Measurements from ENCODE around the gene GDPGP1. TPM values are rescaled to one million over a fixed set of nuclear protein-coding genes. Genes with fewer than 3 reads are reported as not detected.

Gene GDPGP1
- polyA plus RNA-seq, 2 donors, result 2.1 to 2.2 TPM

- no peaks in the 10 kb centered on the region for H3K9me3 ChIP-seq (ENCODE audit: control insufficient read depth in 2 of 2, insufficient read depth in 1 of 2, low read depth in 1 of 2, low read length in 1 of 2)
- peaks cover 0 to 6% of the 10 kb centered on the region in 2 donors for H3K36me3 ChIP-seq (ENCODE audit: control insufficient read depth in 2 of 2, insufficient read depth in 2 of 2, low read length in 1 of 2)
- H3K4me1 ChIP-seq (ENCODE audit: control insufficient read depth in 2 of 2, insufficient read depth in 2 of 2, low read length in 1 of 2), result peaks cover 15 to 28% of the 10 kb centered on the region in 2 donors
- peak overlapping the region; percentile 93 to 96 for H3K27ac ChIP-seq (ENCODE audit: low read depth in 2 of 2, low read length in 1 of 2)
- WGBS, 2 donors, result 44 to 47% methylated on average over 3 of the region's 3 CpGs
- no peak overlapping the region for H3K4me3 ChIP-seq (ENCODE audit: low read depth in 1 of 2, low read length in 2 of 2)
- H3K27me3 ChIP-seq (ENCODE audit: control insufficient read depth in 1 of 2, insufficient read depth in 2 of 2, low read length in 2 of 2), result no peaks in the 10 kb centered on the region
Measured at GRCh38 chr15:90191344-90191687, 42.7 kb upstream of the GDPGP1 start.

DNA sequence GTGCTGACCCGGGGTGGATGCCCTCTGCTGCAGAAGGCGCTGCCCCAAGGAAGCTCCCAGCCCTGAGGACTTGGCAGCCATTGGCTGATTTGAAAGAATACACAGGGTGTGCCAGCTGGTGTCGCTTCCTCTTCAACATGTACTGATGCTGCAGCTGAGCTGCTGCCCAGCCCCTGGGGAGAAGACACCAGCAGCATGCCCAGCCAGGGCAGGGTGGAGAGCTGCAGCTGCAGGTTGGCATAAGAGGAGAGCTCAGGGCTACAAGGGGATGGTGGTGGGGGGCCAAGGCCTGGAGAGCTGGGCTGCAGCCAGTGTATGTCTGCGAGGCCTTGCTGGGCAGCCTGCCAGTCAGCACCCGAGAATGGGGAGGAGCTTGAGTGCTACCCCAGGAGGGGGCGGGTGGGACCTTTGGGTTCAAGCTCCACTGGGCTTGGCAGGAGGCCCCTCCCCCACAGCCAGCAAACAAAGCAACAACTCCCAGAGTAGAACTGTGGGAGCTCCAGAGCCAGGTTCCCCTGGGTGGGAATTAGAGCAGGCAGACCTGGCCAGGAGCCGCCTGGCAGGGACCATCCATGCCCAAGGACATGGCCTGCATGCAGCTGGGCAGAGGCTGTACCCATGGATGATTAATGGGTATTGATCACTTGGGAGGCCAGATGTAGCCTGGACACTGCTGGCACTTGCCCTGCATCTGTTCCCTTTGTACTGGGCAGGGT is 42.1 kb upstream of the GDPGP1 start:
- peaks cover 15 to 27% of the 10 kb centered on the region in 2 donors for H3K4me1 ChIP-seq (ENCODE audit: control insufficient read depth in 2 of 2, insufficient read depth in 2 of 2, low read length in 1 of 2)

GRCh38 chr15:90192961-90193786 is 40.8 kb upstream of the GDPGP1 start:
- H3K4me3 ChIP-seq (ENCODE audit: low read depth in 1 of 2, low read length in 2 of 2), result no peak overlapping the region
- H3K4me1 ChIP-seq (ENCODE audit: control insufficient read depth in 2 of 2, insufficient read depth in 2 of 2, low read length in 1 of 2), result peaks cover 15 to 27% of the 10 kb centered on the region in 2 donors
- WGBS, 2 donors, result 35 to 42% methylated on average over 16 of the region's 16 CpGs
- no peaks in the 10 kb centered on the region for H3K27me3 ChIP-seq (ENCODE audit: control insufficient read depth in 1 of 2, insufficient read depth in 2 of 2, low read length in 2 of 2)
- no peaks in the 10 kb centered on the region for H3K9me3 ChIP-seq (ENCODE audit: control insufficient read depth in 2 of 2, insufficient read depth in 1 of 2, low read depth in 1 of 2, low read length in 1 of 2)
- H3K36me3 ChIP-seq (ENCODE audit: control insufficient read depth in 2 of 2, insufficient read depth in 2 of 2, low read length in 1 of 2), result peaks cover 0 to 6% of the 10 kb centered on the region in 2 donors
- peak overlapping the region; percentile 93 to 96 for H3K27ac ChIP-seq (ENCODE audit: low read depth in 2 of 2, low read length in 1 of 2)

More for the DNA sequence above, 42.1 kb upstream of the GDPGP1 start:
- Histone ChIP-seq H3K36me3 (ENCODE audit: control insufficient read depth in 2 of 2, insufficient read depth in 2 of 2, low read length in 1 of 2) (peaks cover 0 to 6% of the 10 kb centered on the region in 2 donors), H3K4me3 (ENCODE audit: low read depth in 1 of 2, low read length in 2 of 2) (no peak overlapping the region), H3K27ac (ENCODE audit: low read depth in 2 of 2, low read length in 1 of 2) (peak overlapping the region; percentile 93 to 96), H3K9me3 (ENCODE audit: control insufficient read depth in 2 of 2, insufficient read depth in 1 of 2, low read depth in 1 of 2, low read length in 1 of 2) (no peaks in the 10 kb centered on the region), H3K27me3 (ENCODE audit: control insufficient read depth in 1 of 2, insufficient read depth in 2 of 2, low read length in 2 of 2) (no peaks in the 10 kb centered on the region)
- WGBS, 2 donors, result 17 to 18% methylated on average over 7 of the region's 7 CpGs

- WGBS, 2 donors, result 65 to 68% methylated on average over 2 of the region's 2 CpGs
- no peaks in the 10 kb centered on the region for H3K9me3 ChIP-seq (ENCODE audit: control insufficient read depth in 2 of 2, insufficient read depth in 1 of 2, low read depth in 1 of 2, low read length in 1 of 2)
- no peak overlapping the region for H3K4me3 ChIP-seq (ENCODE audit: low read depth in 1 of 2, low read length in 2 of 2)
- H3K36me3 ChIP-seq (ENCODE audit: control insufficient read depth in 2 of 2, insufficient read depth in 2 of 2, low read length in 1 of 2), result peaks cover 0 to 6% of the 10 kb centered on the region in 2 donors
- peaks cover 13 to 29% of the 10 kb centered on the region in 2 donors for H3K4me1 ChIP-seq (ENCODE audit: control insufficient read depth in 2 of 2, insufficient read depth in 2 of 2, low read length in 1 of 2)
- no peak overlapping the region for H3K27ac ChIP-seq (ENCODE audit: low read depth in 2 of 2, low read length in 1 of 2)
- H3K27me3 ChIP-seq (ENCODE audit: control insufficient read depth in 1 of 2, insufficient read depth in 2 of 2, low read length in 2 of 2), result no peaks in the 10 kb centered on the region
Measured at GRCh38 chr15:90194655-90195054, 39.4 kb upstream of the GDPGP1 start.

- peak overlapping the region; percentile 80 to 94 for H3K4me3 ChIP-seq (ENCODE audit: low read depth in 1 of 2, low read length in 2 of 2)
- H3K27ac ChIP-seq (ENCODE audit: low read depth in 2 of 2, low read length in 1 of 2), result peak overlapping the region; percentile 94 to 97
- H3K27me3 ChIP-seq (ENCODE audit: control insufficient read depth in 1 of 2, insufficient read depth in 2 of 2, low read length in 2 of 2), result no peaks in the 10 kb centered on the region
- peaks cover 4 to 23% of the 10 kb centered on the region in 2 donors for H3K4me1 ChIP-seq (ENCODE audit: control insufficient read depth in 2 of 2, insufficient read depth in 2 of 2, low read length in 1 of 2)
- WGBS, 2 donors, result 9 to 19% methylated on average over 24 of the region's 24 CpGs
- peaks cover 0 to 10% of the 10 kb centered on the region in 2 donors for H3K36me3 ChIP-seq (ENCODE audit: control insufficient read depth in 2 of 2, insufficient read depth in 2 of 2, low read length in 1 of 2)
- no peaks in the 10 kb centered on the region for H3K9me3 ChIP-seq (ENCODE audit: control insufficient read depth in 2 of 2, insufficient read depth in 1 of 2, low read depth in 1 of 2, low read length in 1 of 2)
Measured at GRCh38 chr15:90200534-90201129, 33.4 kb upstream of the GDPGP1 start.

DNA sequence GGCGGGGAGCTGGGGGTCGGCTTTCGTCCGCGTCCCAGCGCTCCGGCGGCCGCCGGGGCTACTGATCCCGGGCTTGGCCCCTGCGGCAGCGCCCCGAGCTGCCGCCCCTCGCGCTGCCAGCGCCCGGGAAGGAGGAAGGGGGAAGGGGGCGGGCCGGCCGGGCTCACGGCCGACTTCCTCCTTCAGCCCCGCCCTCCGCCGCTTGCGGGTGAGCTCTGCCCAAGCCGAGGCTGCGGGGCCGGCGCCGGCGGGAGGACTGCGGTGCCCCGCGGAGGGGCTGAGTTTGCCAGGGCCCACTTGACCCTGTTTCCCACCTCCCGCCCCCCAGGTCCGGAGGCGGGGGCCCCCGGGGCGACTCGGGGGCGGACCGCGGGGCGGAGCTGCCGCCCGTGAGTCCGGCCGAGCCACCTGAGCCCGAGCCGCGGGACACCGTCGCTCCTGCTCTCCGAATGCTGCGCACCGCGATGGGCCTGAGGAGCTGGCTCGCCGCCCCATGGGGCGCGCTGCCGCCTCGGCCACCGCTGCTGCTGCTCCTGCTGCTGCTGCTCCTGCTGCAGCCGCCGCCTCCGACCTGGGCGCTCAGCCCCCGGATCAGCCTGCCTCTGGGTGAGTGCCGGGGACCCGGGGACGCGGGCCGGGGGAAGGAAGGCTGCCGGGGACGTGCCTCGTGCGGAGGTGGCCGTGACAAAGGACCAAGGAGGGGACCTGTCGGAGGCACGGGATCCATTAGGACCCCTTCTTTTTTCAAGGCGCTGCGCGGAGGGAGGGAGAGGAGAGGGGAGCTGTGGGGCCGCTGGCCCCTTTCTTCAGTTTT is 32.7 kb upstream of the GDPGP1 start, which contains the start of gene SEMA4B:
Gene SEMA4B (plus strand): TSS at position 201 of the 814 bp plus-strand sequence. CDS start 249 bp downstream, at position 450.
- Histone ChIP-seq H3K27me3 (ENCODE audit: control insufficient read depth in 1 of 2, insufficient read depth in 2 of 2, low read length in 2 of 2) (no peaks in the 10 kb centered on the region), H3K4me3 (ENCODE audit: low read depth in 1 of 2, low read length in 2 of 2) (peak within 1 kb of the TSS; percentile 80 to 94), H3K36me3 (ENCODE audit: control insufficient read depth in 2 of 2, insufficient read depth in 2 of 2, low read length in 1 of 2) (peaks cover under 1 to 12% of the 10 kb centered on the region in 2 donors), H3K9me3 (ENCODE audit: control insufficient read depth in 2 of 2, insufficient read depth in 1 of 2, low read depth in 1 of 2, low read length in 1 of 2) (no peaks in the 10 kb centered on the region), H3K27ac (ENCODE audit: low read depth in 2 of 2, low read length in 1 of 2) (peak within 1 kb of the TSS; percentile 94 to 97), H3K4me1 (ENCODE audit: control insufficient read depth in 2 of 2, insufficient read depth in 2 of 2, low read length in 1 of 2) (peaks cover 4 to 23% of the 10 kb centered on the region in 2 donors)
- 0 to 1% methylated on average over 73 to 88 of the region's 88 CpGs for WGBS, 2 donors

- Histone ChIP-seq H3K27ac (ENCODE audit: low read depth in 2 of 2, low read length in 1 of 2) (peak overlapping the region; percentile 94 to 97), H3K27me3 (ENCODE audit: control insufficient read depth in 1 of 2, insufficient read depth in 2 of 2, low read length in 2 of 2) (no peaks in the 10 kb centered on the region), H3K9me3 (ENCODE audit: control insufficient read depth in 2 of 2, insufficient read depth in 1 of 2, low read depth in 1 of 2, low read length in 1 of 2) (no peaks in the 10 kb centered on the region), H3K36me3 (ENCODE audit: control insufficient read depth in 2 of 2, insufficient read depth in 2 of 2, low read length in 1 of 2) (peaks cover 6 to 15% of the 10 kb centered on the region in 2 donors), H3K4me3 (ENCODE audit: low read depth in 1 of 2, low read length in 2 of 2) (peak overlapping the region; percentile 80 to 94), H3K4me1 (ENCODE audit: control insufficient read depth in 2 of 2, insufficient read depth in 2 of 2, low read length in 1 of 2) (peaks cover 4 to 23% of the 10 kb centered on the region in 2 donors)
- WGBS, 2 donors, result 9 to 10% methylated on average over 25 of the region's 25 CpGs
Measured at GRCh38 chr15:90201944-90202375, 32.0 kb upstream of the GDPGP1 start.

- Histone ChIP-seq H3K27me3 (ENCODE audit: control insufficient read depth in 1 of 2, insufficient read depth in 2 of 2, low read length in 2 of 2) (no peaks in the 10 kb centered on the region), H3K36me3 (ENCODE audit: control insufficient read depth in 2 of 2, insufficient read depth in 2 of 2, low read length in 1 of 2) (peaks cover 7 to 19% of the 10 kb centered on the region in 2 donors), H3K9me3 (ENCODE audit: control insufficient read depth in 2 of 2, insufficient read depth in 1 of 2, low read depth in 1 of 2, low read length in 1 of 2) (no peaks in the 10 kb centered on the region), H3K4me1 (ENCODE audit: control insufficient read depth in 2 of 2, insufficient read depth in 2 of 2, low read length in 1 of 2) (peaks cover 4 to 25% of the 10 kb centered on the region in 2 donors), H3K4me3 (ENCODE audit: low read depth in 1 of 2, low read length in 2 of 2) (peak overlapping the region; percentile 80 to 94), H3K27ac (ENCODE audit: low read depth in 2 of 2, low read length in 1 of 2) (peak overlapping the region; percentile 75 to 94)
- WGBS, 2 donors, result 60 to 69% methylated on average over 4 of the region's 4 CpGs
Measured at GRCh38 chr15:90202929-90203328, 31.1 kb upstream of the GDPGP1 start.

Measured in esophagus (tissue), 2 donors.